Memory B cell (primary cell): Measurements from ENCODE around the gene SRCIN1.

ENCODE experiments used
- ATAC-seq: fragments of 150-1000 bp; cut with Tn5 transposase; 2 replicates; pipeline ENCODE4 v1.10.0; 2021; ENCODE audit warnings: low read depth, mild to moderate bottlenecking, moderate library complexity
- DNase-seq, 2 donors: peaks; one replicate each; pipeline ENCODE4 v3.0.0; 2022; ENCODE audit warnings: low spot score in 2 of 2
- H3K27ac Mint-ChIP-seq: one replicate; pipeline ENCODE4 v1.8.0; 2022; ENCODE audit warnings: mild to moderate bottlenecking, moderate library complexity, mixed read lengths
- H3K27me3 Mint-ChIP-seq: one replicate; pipeline ENCODE4 v1.8.0; 2022; ENCODE audit warnings: mixed read lengths
- H3K36me3 Mint-ChIP-seq: one replicate; pipeline ENCODE4 v1.8.0; 2022; ENCODE audit warnings: mild to moderate bottlenecking, mixed read lengths
- H3K4me1 Mint-ChIP-seq: one replicate; pipeline ENCODE4 v1.8.0; 2022; ENCODE audit warnings: mixed read lengths
- H3K4me3 Mint-ChIP-seq: one replicate; pipeline ENCODE4 v1.8.0; 2022; ENCODE audit warnings: mild to moderate bottlenecking, moderate library complexity, mixed read lengths
- H3K9me3 Mint-ChIP-seq: one replicate; pipeline ENCODE4 v1.8.0; 2022; ENCODE audit warnings: mixed read lengths

SRCIN1 gene

DNA sequence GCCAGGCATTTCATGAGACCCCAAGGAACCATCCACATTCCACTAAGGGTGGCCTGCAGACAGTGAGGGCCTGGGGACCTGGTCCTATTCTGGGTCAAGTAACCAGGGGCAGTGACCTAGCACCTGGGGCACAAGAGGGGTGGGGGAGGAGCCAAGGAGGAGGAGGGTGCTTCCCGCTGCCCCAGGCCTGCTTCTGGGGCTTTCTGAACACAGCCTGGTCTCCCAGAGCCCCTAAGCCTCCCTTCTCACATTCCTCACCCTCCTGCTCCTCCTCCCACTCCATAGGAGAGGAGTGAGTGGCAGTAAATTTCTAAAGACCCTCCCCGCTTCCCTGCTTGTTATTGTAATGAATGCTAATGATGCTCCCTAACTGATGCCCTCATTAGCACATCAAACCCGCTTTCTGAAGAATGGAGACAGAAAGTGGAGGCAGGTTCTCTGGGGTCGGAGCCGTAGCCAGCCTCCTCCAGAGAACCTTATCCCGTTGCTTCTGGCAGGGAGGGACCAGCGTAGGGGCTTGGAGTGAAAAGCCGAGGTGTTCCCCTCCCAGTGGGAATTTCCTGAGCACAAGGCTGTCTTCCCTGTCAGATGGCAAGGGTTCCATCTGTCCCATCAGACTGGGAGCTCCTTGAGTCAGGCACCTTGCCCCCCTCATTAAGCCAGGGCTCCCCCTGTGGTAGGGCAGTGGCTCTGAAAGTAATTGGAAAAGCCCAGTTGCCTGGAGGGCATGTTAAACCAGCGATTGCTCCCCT lies 3.7 kb upstream of the SRCIN1 start:
- DNase-seq, result no peak
- Mint-ChIP-seq H3K27ac (no peak overlapping the region), H3K9me3 (peaks cover 5% of the 10 kb centered on the region), H3K27me3 (peaks cover 34% of the 10 kb centered on the region), H3K4me1 (peaks cover 11% of the 10 kb centered on the region), H3K4me3 (no peak overlapping the region), H3K36me3 (peaks cover 4% of the 10 kb centered on the region)
- no peak for ATAC-seq

DNA sequence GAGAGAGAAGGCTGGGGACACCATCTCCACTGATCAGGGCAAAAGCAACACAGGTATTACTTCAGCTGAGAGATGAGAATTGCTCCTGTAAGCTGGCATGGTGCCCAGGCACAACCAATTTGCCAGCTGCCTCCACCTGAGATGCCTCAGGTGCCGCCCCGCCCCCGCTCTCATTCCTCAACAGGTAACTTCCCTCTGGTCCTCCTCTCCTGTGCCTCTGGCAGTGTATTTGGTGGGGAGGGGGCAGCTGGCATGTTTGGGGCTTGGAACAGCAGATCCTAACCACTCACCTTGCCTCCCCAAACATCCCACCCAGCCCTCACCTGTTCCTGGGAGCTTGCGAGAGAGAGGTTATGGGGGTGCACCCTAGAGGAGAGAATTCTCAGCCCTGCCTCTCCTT lies 2.9 kb upstream of the SRCIN1 start:
- Mint-ChIP-seq H3K4me1 (peaks cover 11% of the 10 kb centered on the region), H3K27me3 (peaks cover 29% of the 10 kb centered on the region), H3K9me3 (peaks cover 5% of the 10 kb centered on the region), H3K27ac (no peak overlapping the region), H3K4me3 (no peak overlapping the region), H3K36me3 (peaks cover 4% of the 10 kb centered on the region)
- ATAC-seq (no peak), DNase-seq (no peak)

- Mint-ChIP-seq H3K4me1 (peaks cover 14% of the 10 kb centered on the region), H3K4me3 (peak overlapping the region; percentile 80), H3K36me3 (peaks cover 4% of the 10 kb centered on the region), H3K27ac (no peak overlapping the region), H3K9me3 (peaks cover 4% of the 10 kb centered on the region), H3K27me3 (peaks cover 30% of the 10 kb centered on the region)
- no peak for DNase-seq
- no peak for ATAC-seq
Observed at GRCh38 chr17:38606646-38607611, 1.2 kb upstream of the SRCIN1 start.

DNA sequence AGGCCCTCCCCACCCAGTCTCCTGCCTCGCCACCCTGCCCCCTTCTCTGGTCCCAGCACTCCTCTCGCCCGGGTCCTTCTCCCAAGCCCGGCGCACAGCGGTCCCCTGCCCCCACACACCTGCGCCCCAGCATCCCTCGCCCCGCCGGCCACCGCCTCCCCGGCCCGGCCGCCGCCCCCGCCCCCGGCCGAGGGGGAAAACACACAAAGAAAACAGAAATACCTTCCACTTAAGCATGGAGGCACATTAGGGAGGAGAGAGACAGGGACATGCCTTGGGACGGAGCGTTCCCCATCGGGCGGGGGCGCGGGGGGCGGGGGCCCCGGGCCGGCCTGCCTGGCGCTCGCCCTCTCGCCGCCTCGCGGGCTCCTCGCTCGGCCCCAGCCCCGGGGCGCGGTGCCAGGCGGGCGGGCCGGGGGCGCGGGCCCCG lies 326 bp downstream of the SRCIN1 start:
- Mint-ChIP-seq H3K27me3 (peaks cover 30% of the 10 kb centered on the region), H3K9me3 (no peaks in the 10 kb centered on the region), H3K36me3 (no peaks in the 10 kb centered on the region), H3K4me3 (peak overlapping the region; percentile 74), H3K27ac (no peak overlapping the region), H3K4me1 (peaks cover 20% of the 10 kb centered on the region)
- DNase-seq, result no peak
- no peak for ATAC-seq

DNA sequence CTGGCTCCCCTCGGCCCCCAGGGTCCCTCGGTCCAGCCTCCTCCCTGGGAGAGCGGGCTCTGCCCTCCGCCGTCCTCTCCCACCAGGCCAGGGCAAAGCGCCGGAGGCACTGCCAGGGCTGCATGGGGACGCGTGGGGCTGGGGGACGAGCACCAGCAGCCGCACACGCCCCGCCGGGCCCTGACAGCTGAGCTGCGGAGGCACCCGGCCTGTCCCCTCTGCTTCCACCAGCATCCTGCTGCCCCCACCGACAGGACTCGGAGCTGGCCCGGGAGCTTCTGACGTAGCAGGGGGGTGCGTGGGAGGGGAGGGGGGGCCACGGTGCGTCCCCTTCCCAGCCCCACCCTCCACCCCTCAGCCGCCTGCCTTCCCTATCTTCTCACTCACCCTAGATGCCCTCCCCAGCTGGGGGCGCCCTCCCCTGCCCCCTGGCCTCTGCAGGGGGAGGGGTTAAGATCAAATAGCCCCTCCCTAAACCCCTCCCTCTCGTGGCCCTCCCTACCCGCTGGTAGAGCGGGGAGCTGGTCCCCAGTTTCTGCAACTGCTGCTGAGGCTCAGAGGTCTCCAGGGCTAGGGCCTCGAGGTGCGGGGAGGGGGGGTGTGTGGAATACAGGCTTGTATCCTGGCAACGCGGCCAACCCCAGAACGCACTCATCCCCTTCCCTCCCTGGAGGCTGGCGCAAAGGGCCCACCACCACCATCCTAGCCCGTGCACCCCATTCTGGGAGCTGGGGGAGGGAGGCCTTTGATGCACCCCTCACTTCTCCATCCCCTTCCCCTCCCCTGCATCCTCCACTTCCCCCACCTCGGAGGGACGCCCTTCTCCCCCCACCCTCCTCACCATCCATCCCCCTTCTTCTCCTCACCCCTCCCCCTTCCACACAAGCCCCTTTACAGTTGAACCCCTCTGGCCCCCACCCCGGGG lies 1.0 kb downstream of the SRCIN1 start:
- Mint-ChIP-seq H3K4me3 (peak overlapping the region; percentile 74), H3K27me3 (peaks cover 34% of the 10 kb centered on the region), H3K9me3 (no peaks in the 10 kb centered on the region), H3K36me3 (no peaks in the 10 kb centered on the region), H3K4me1 (peaks cover 20% of the 10 kb centered on the region), H3K27ac (no peak overlapping the region)
- DNase-seq (no peak), ATAC-seq (peak; percentile 19)

DNA sequence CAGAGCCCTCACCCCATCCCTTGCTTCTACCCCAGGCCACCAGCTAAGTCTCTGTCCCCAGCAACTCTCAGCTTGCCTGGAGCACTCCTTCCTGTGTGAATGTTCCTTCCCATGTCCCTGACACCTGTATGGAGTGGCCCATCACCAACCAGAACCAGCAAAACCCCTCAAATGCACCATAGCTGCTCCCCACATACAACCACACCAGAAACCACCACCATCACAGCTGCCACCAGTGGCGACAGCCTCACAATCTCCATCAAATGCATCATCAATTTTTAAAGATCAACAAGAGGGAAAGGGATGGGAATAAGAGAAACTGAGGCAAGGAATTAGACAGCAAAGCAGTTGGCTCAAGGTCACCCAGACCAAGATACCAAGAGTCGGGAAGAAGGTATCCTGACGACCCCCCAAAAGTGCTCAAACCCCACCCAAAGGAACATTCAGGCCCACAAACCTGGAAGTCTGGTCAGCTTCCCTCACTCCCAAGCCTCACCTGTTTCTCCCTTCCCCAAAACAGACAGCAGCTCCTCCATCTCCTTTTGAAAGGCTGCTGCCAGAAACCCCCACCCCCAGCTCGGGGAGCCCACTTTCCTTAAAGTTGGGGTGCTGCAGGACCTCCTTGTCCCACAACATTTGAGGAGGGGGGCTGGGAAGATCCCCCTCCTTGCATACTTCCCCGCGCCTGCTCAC lies 1.8 kb downstream of the SRCIN1 start:
- DNase-seq (no peak), ATAC-seq (no peak)
- Mint-ChIP-seq H3K9me3 (no peaks in the 10 kb centered on the region), H3K4me3 (no peak overlapping the region), H3K36me3 (no peaks in the 10 kb centered on the region), H3K27me3 (peaks cover 32% of the 10 kb centered on the region), H3K4me1 (peaks cover 20% of the 10 kb centered on the region), H3K27ac (no peak overlapping the region)

GRCh38 chr17:38602956-38603785 lies 2.6 kb downstream of the SRCIN1 start:
- H3K27ac Mint-ChIP-seq, result no peak overlapping the region
- H3K9me3 Mint-ChIP-seq, result no peaks in the 10 kb centered on the region
- ATAC-seq (no peak), DNase-seq (no peak)
- peaks cover 20% of the 10 kb centered on the region for H3K4me1 Mint-ChIP-seq
- no peaks in the 10 kb centered on the region for H3K36me3 Mint-ChIP-seq
- H3K27me3 Mint-ChIP-seq, result peaks cover 31% of the 10 kb centered on the region
- H3K4me3 Mint-ChIP-seq, result no peak overlapping the region

GRCh38 chr17:38602453-38602852 lies 3.3 kb downstream of the SRCIN1 start:
- H3K9me3 Mint-ChIP-seq, result no peaks in the 10 kb centered on the region
- peaks cover 17% of the 10 kb centered on the region for H3K4me1 Mint-ChIP-seq
- ATAC-seq (no peak), DNase-seq (no peak)
- no peak overlapping the region for H3K4me3 Mint-ChIP-seq
- no peak overlapping the region for H3K27ac Mint-ChIP-seq
- no peaks in the 10 kb centered on the region for H3K36me3 Mint-ChIP-seq
- H3K27me3 Mint-ChIP-seq, result peaks cover 29% of the 10 kb centered on the region

- Mint-ChIP-seq H3K36me3 (no peaks in the 10 kb centered on the region), H3K27ac (no peak overlapping the region), H3K27me3 (peaks cover 29% of the 10 kb centered on the region), H3K4me3 (no peak overlapping the region), H3K4me1 (peaks cover 14% of the 10 kb centered on the region), H3K9me3 (no peaks in the 10 kb centered on the region)
- DNase-seq (no peak), ATAC-seq (peak; percentile 17)
Observed at GRCh38 chr17:38601539-38602351, 4.0 kb downstream of the SRCIN1 start.

DNA sequence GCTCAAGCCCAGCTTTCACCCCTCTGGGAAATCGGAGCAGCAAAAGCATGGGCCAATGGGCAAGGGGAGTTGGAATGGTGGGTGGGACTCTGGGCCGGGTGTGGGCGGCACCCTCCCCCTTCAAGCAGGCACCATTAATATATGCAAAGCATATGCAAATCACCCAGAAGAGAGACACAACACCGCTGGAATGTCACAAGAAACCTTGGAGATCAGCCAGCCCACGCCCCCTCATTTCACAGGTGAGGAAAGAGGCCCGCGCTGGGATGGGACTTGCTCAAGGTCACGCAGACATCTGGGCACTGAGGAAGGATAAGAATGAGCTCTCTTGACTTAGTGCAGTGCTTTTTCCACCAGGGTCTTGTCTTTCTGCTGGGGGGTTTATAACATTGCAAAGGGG lies 4.8 kb downstream of the SRCIN1 start:
- H3K9me3 Mint-ChIP-seq, result no peaks in the 10 kb centered on the region
- DNase-seq (no peak), ATAC-seq (no peak)
- peaks cover 12% of the 10 kb centered on the region for H3K4me1 Mint-ChIP-seq
- no peak overlapping the region for H3K27ac Mint-ChIP-seq
- no peaks in the 10 kb centered on the region for H3K36me3 Mint-ChIP-seq
- H3K27me3 Mint-ChIP-seq, result peaks cover 31% of the 10 kb centered on the region
- H3K4me3 Mint-ChIP-seq, result no peak overlapping the region

- H3K27me3 Mint-ChIP-seq, result peaks cover 34% of the 10 kb centered on the region
Observed at GRCh38 chr17:38600416-38600815, 5.3 kb downstream of the SRCIN1 start.

DNA sequence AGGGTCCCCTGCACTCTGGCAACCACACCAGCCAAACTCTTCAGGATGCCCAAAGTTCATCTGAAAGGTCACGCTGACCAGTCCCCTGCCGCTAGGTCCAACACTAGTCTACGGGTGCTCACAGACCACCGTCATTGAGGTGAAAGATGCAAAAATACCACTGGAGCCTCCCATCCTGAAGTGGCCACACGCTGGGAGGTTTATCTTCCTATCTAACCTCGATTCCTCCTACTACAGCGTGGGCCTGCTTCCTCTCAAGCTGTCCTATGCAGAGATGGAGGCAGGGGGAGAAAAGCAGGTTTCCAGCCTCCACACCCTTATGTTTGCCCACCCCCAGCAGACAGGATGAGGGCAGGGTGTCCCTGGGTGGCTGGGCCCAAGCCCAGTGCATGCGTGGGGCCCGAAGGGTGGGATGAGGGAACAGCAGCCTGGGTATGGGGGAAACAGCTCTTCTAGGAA lies 6.3 kb downstream of the SRCIN1 start:
- peaks cover 34% of the 10 kb centered on the region for H3K27me3 Mint-ChIP-seq
- no peaks in the 10 kb centered on the region for H3K9me3 Mint-ChIP-seq
- no peak for DNase-seq
- peaks cover 9% of the 10 kb centered on the region for H3K4me1 Mint-ChIP-seq
- ATAC-seq, result no peak
- H3K27ac Mint-ChIP-seq, result no peak overlapping the region
- no peak overlapping the region for H3K4me3 Mint-ChIP-seq
- H3K36me3 Mint-ChIP-seq, result no peaks in the 10 kb centered on the region

More at GRCh38 chr17:38600416-38600815, 5.3 kb downstream of the SRCIN1 start:
- Mint-ChIP-seq H3K9me3 (no peaks in the 10 kb centered on the region), H3K36me3 (no peaks in the 10 kb centered on the region), H3K4me3 (no peak overlapping the region), H3K4me1 (peaks cover 10% of the 10 kb centered on the region), H3K27ac (no peak overlapping the region)
- DNase-seq, result no peak
- ATAC-seq, result no peak
